ENCODE measurements around the gene KCNJ6.
"Not testable (repeated sequence)": the region's sequence is repeated elsewhere in the genome, so short reads cannot be mapped to it uniquely, and the experiment has no call there.

Gene KCNJ6

DNA sequence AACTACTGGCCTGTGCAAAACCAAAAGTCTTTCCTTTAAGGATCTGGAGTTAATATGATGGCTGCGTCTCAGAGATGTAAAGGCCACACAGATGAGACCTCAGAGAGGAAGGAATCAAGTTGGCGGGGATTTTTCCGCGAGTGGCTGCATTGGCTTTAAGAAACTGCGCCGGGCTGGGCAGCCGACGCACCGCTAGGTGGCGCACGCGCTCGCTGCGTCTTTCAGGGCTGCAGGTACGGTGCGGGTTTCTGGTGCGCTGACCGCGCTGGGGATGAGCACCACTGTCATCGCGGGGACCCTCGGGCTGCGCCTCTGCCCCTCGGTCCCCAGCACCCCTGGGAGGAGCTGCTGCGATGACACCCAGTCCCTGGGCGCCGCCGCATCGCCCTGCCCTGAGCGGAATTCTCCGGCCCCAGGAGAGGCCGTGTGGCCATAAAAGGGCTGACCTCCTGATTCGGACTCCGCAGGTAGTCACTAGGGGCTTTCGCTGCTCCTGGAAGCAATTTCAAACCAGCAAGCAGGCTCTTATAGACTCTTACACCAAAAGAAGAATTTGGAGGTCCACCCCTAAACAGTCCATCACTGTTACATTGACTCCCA is 241.0 kb downstream of the KCNJ6 start:
- DNase-seq (ENCODE audit: low read depth) = peak; percentile 24

- no peak for DNase-seq (ENCODE audit: low read depth)
Measured at GRCh38 chr21:37673801-37674575, 242.3 kb downstream of the KCNJ6 start.

DNA sequence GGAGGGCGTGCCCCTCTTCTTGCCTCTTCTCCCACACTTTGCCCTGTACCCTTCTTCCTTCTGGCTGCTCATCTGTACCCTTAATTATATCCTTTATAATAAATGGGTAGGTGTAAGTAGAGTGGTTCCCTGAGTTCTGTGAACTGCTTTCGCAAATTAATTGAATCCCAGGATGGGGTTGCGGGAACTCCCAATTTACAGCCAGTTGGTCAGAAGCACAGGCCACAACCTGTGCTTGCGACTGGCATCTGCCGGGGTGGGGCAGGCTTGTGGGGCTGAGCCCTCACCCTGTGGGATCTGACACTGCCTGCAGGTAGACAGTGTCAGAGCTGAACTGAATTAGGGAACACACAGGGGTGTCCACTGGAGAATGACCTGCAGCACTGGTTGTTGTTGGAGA is 244.9 kb downstream of the KCNJ6 start:
- no peak for DNase-seq (ENCODE audit: low read depth)

DNA sequence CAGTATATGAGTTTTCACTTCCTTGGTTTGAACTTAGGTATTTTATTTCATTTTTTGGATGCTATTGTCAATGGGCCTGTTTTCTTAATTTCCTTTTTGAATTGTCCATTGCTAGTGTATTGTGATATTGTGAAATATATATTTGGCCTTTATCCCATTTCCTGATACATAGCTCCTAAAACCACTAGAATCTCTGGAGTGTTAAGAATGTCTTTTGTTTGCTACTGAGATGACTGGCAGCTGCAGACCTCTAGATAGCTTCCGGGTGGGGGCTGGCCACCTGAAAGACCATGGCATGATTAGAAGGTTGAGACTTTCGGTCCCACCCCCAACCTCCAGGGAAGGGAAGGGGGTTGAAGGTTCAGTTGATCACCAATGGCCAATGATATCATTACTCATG is 245.4 kb downstream of the KCNJ6 start:
- no peak for DNase-seq (ENCODE audit: low read depth)

DNA sequence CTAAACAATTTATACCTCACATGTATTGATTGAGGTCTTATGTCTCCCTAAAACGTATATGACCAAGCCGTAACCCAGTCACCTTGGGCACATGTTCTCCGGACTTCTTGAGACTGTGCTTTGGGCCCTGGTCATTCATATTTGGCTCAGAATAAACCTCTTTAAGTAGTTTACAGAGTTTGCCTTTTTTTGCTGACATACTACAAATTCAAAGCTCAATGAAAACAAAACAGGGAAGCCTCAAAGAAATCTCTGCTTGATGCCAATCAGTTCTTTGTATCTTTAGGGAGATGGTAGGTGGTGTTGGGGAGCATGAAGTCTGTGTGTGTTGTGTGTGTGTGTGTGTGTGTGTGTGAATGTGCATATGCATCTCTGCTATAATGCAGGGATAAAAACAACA is 247.0 kb downstream of the KCNJ6 start:
- DNase-seq (ENCODE audit: low read depth) = no peak

DNA sequence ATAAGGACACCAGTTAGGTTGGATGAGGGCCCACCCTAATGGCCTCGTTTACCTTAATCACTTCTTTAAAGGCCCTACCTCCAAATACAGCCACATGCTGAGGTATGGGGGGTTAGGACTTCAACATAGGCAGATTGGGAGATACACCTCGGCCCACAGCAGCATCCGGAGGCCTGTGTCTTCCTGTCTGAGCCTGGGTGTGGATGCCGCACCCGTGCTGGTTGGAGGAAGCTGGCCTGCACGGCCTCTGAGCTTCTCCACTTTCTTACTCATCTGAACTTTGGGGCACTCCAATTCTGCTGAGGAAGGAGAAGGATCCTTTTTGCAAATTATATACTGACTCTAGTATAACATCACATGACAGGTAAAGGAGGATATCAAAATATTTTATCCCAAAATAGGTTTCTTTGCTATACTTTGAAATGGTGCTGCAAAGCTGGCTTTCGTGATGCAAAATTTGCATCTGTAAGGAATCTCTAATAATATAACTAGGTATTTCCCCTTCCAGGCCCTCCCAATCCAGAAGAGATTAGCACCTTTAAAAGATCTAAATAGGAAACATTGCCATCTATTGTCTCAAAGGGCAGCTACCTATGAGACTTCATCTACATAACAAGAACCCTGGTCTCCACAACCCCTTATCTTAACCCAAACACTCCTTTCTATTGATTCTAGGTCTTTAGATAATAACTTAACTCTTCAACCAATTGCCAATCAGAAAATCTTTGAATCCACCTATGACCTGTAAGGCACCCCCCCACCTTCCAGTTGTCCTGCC is 247.6 kb downstream of the KCNJ6 start:
- no peak for DNase-seq (ENCODE audit: low read depth)

- no peak for DNase-seq (ENCODE audit: low read depth)
Measured at GRCh38 chr21:37667380-37667779, 248.9 kb downstream of the KCNJ6 start.

GRCh38 chr21:37665230-37666024 is 250.8 kb downstream of the KCNJ6 start:
- DNase-seq (ENCODE audit: low read depth) = no peak

- not testable (repeated sequence) for DNase-seq (ENCODE audit: low read depth)
Measured at GRCh38 chr21:37662227-37662626, 254.0 kb downstream of the KCNJ6 start.

DNA sequence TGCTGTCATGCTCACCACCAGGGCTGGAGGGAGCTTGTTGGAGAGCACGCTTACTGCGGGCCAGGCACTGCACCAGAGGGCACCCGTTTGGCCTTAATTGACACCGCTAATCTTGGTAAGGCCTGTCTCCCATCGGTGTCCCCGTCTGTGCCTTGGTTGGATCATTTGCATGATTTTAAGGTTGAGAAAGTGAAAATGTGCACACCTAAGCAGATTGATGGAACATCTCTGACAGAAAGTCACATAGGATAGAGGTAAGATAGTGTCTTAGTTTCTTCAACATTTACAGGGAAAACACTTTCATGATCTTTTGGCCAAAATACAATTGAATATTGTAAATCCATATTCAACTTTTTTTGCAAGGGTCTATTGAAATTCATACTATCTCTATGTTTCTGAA is 255.5 kb downstream of the KCNJ6 start:
- no peak for DNase-seq (ENCODE audit: low read depth)

DNA sequence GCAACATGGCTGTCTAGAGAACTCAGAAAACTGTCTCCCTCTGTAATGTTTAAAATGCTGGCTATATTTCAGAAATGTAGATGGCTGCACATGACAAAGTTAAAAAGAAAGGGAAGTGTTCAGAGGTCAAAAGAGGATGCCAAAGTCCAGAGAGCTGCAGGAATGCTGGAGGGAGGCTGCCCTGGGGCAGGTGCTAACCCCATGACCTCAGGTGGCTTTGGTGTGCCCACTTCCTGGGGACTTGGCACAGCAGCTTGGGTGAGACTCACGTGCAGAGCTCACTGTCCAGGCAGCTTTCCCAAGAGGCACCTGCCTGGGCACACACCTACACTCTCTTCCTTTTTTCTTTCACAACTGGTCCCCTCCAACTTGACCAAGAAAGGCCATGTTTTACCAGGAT is 256.4 kb downstream of the KCNJ6 start:
- no peak for DNase-seq (ENCODE audit: low read depth)

DNA sequence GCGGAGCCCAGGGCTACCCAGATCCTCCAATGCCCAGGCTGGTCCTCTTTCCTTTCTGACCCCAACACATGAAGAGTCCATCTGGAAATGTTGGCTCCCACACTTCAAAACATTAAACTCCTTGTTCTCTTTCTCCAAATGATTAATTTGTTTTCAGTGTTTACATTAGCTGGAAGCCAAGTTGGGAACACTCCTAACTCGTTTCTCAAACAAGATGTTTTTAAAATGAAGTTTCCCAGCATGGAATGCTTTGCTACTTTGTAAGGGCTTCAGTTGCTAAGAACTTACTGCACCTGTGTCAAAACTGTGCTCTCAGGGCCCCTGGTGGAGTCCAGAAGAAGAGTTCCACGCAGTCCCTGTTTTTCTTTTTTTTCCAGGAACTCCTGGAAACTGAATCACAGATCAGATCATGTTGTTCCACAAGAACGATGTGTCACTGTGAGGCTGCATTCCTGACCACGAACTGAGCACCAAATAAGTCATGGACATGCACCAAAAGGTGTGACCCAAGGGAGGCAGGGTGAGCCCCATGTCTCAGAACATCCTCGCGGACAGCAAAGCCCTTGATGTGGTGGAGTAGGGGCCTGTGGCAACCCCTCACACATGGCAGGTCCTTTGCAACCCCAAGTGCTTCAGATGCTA is 257.3 kb downstream of the KCNJ6 start:
- no peak for DNase-seq (ENCODE audit: low read depth)

DNA sequence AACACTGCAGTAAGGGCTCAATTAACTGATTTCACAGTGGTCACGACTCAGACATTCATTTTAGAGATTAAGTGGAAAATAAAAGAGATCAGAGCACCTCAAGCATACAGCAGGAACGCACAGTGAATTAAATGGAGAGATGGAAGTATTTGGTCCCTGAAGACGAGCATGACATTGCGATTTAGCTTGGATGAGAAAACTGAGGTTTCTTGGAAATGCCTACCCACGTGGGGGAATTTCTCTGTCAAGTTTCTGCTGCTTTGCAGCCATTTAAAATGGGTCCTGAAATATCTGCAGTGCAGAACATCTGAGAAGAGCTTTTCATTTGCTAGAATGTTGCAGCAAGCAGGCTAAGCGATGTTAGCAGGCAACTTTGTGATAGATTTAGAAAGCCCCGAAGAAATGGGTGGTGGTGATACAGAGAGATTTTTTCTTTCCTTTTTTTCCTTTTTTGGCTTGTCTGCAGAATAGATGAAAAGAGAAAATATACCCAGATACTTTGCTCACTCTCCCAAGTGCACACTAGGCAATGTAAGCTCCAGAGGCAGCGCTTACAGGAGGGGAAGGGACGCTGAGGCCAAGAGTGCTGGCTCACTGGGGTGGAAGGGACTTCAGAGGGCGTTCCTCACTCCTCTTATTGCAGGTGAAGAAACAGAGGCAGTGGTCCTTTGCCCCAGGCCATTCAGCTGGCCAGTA is 258.0 kb downstream of the KCNJ6 start:
- no peak for DNase-seq (ENCODE audit: low read depth)

- no peak for DNase-seq (ENCODE audit: low read depth)
Measured at GRCh38 chr21:37656899-37657298, 259.4 kb downstream of the KCNJ6 start.

DNA sequence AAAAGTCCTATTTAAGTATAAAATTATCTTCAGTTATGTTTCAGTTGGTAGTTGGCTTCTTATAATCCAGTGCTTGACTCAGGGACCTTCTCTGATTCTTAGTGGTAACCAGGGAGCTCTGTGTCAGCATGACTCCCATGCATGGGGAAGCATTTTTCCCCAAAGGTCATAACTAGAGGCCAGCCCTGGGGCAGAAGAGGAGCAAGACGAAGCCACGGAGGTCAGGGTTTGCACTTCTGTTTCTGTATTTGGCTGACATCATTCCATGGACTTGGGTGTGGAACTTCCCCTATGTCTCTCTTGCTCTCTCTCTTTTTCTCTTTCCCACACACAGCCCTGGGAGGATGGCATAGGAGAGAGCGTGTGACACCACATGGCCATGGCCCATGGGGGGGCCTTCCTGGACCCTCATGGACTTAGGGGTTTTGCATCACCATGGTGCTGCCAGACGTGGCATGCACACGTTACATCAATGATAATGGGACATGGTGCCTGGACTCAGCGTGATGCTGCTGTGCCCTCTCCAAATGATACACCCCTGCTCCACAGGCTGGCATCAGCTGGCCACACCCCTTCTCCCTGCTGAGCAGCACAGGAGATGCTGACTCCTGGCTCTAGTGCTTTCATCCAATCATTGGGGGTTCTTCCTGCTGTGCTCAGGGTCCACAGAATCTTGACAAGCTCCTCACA is 260.5 kb downstream of the KCNJ6 start:
- no peak for DNase-seq (ENCODE audit: low read depth)

GRCh38 chr21:37654596-37654995 is 261.7 kb downstream of the KCNJ6 start:
- no peak for DNase-seq (ENCODE audit: low read depth)

GRCh38 chr21:37653201-37653600 is 263.1 kb downstream of the KCNJ6 start:
- DNase-seq (ENCODE audit: low read depth) = no peak

DNA sequence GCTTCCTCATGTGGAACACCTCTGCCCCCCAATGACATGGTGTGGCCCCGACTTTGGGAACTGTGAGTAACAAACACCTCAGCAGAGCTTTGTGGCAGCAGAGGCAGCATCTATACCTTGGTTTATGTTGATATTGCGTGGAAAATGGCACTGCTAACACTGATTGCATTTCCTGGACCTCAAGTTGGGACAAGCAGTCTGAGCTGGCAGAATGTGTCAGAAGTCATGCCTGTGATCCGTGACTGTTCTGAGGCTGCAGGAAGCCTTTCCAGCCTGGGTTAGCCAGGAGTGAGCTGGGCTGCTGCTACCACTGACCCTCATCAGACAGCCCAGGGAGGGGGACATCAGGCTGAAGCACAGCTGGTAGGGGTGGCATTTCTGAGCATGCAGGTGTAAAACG is 268.5 kb downstream of the KCNJ6 start:
- DNase-seq (ENCODE audit: low read depth) = no peak

GRCh38 chr21:37646761-37647160 is 269.5 kb downstream of the KCNJ6 start:
- DNase-seq (ENCODE audit: low read depth) = not testable (repeated sequence)

- no peak for DNase-seq (ENCODE audit: low read depth)
Measured at GRCh38 chr21:37645848-37646247, 270.4 kb downstream of the KCNJ6 start.

DNA sequence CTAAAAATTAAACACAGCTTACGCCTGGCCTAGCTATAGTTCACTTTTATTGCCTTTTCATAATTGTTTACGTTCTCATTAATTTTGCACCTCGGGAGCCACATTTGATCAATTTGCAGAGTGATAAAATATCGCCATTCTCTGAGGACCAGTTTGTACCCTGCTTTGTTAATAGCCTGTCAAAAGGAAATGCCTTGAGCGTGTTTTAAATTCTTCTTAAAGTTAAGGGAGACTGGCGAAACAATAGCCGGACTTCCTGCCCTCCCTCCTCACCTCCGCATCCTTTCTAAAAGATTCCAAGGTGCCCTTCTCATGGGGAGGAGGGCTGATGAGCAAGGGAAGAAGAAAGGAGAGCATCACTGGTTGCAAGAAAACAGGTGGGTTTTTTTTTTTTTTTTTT is 271.6 kb downstream of the KCNJ6 start:
- no peak for DNase-seq (ENCODE audit: low read depth)

Measured in stimulated activated CD8-positive, alpha-beta memory T cell treated with anti-CD3 and anti-CD28 coated beads, Interleukin-12 subunit alpha, Interleukin-12 subunit beta, amount 100 ng/mL, for 1 hour (primary cell).